GM18873 (cell line): ENCODE measurements around the gene HCAR3.
"Not testable (repeated sequence)": the region's sequence is repeated elsewhere in the genome, so short reads cannot be mapped to it uniquely, and the experiment has no call there.

Source experiments
- ATAC-seq: cut with Tn5 transposase; IDR thresholded peaks from one replicate; pipeline ENCODE4 v1.9.1; 2021; ENCODE audit warnings: mild to moderate bottlenecking, moderate library complexity, moderate number of reproducible peaks; ENCODE audit not compliant: unreplicated experiment, low FRiP score

Gene HCAR3

GRCh38 chr12:122676781-122677180 is 39.8 kb downstream of the HCAR3 start:
- ATAC-seq: not testable (repeated sequence)

DNA sequence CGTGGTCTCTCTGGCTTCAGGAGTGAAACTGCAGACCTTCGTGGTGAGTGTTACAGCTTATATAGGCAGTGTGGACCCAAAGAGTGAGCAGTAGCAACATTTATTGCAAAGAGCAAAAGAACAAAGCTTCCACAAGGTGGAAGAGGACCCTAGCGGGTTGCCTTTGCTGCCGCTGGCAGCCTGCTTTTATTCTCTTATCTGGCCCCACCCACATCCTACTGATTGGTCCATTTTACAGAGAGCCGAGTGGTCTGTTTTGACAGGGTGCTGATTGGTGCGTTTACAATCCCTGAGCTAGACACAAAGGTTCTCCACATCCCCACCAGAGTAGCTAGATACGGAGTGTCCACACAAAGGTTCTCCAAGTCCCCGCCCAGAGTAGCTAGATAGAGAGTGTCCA is 40.6 kb downstream of the HCAR3 start:
- not testable (repeated sequence) for ATAC-seq

- no peak for ATAC-seq
These were observed 44.1 kb downstream of the HCAR3 start for GRCh38 chr12:122672515-122672914.

- no peak for ATAC-seq
These were observed 47.1 kb downstream of the HCAR3 start for GRCh38 chr12:122669397-122670070.

DNA sequence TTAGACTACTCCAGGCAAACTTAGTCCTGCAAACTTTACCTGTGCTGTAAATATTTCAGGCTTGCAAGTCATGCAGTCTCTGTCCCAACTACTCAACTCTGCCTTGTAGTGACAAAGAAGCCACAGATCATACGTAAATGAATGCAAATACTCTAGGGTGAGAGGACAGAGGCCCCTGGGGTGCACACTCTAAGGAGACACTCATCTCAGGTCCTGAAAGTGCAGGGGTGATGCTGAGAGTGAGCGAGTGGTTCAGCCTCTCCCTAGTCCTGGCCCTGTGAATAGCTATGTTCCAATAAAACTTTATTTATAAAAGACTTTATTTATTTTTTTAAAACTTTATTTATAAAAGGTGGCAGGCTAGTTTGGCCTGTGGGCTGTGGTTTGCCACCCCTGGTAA is 48.3 kb downstream of the HCAR3 start:
- no peak for ATAC-seq

DNA sequence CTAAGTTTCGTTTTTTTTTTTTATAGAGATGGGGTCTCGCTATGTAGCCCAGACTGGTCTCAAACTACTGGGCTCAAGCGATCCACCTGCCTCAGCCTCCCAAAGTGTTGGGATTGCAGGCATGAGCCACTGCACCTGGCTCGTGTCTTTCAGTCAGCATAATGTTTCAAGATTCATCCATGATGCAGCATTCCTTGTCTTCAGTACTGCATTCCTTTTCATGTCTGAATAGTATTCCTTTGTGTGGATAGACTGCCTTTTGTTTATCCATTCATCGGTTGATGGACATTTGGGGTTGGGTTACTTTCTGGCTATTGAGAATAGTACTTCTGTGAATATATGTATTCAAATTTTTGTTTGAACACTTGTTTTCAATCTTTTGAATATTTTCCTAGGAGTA is 50.9 kb downstream of the HCAR3 start:
- no peak for ATAC-seq

DNA sequence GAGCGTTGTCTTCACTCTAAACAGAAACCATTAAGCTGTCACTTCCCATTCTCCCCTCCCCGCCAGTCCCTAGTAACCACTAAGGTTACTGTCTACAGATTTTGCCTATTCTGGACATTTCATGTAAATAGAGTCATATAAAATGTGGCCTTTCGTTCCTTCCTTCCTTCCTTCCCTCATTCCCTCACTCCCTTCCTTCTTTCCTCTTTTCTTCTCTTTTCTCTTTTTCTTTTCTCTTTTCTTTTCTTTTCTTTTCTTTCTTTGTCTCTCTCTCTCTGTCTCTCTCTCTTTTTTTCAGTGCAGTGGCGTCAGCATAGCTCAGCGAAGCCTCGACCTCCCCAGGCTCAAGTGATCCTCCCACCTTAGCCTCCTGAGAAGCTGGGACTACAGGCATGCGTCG is 51.3 kb downstream of the HCAR3 start:
- no peak for ATAC-seq
